HG03060 (cell line): ENCODE data around the gene AVL9.

Source experiments
- ATAC-seq: cut with Tn5 transposase; IDR thresholded peaks from one replicate; pipeline ENCODE4 v1.9.1; 2021; ENCODE audit warnings: low read depth, moderate number of reproducible peaks; ENCODE audit not compliant: unreplicated experiment

The AVL9 gene

DNA sequence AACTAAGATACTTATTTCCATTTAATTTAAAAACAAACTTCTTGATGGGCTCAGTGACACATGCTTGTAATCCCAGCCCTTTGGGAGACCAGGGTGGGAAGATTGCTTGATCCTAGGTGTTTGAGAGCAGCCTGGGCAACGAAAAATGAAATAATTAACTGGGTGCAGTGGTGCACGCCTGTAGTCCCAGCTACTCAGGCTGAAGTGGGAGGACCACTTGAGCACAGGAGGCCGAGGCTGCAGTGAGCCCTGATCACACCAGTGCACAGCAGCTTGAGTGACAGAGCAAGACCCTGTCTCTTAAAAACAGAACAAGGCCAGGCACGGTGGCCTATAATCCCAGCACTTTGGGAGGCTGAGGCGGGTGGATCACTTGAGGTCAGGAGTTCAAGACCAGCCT lies 37.4 kb downstream of the AVL9 start:
- no peak for ATAC-seq

DNA sequence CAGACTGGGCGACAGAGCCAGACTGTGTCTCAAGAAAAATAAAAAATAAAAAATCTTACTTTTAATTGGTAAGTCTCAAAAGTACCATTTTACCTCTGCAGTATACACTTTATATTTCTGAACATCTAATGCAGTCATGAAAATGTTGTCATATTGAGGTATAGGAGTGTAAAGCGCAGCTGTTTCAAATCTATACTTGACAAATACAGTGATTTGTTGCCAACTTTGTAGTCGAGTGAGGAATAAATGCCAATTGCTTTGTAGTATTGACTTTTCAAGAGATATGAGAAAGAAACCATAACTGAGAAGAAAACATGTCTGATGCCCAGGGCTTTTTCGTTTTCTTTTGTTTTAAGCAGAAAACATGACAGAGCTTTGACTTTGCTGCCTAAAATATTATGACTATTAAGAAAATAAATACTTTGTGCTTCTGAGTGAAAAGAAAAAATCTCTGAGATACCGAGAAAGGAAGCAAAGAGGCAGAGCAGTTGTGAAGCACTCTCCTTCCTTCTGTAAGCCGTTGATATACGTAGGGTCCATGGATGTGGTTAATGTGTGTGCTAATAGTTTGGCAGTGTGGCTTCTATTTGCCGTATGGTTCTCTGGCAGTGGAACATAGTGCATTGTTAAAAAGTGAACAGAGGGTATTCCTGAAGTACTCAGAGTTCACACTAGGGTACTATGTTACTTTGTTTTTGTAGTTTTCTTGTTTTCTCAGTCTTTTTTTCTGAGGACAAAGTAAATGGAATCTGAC lies 38.2 kb downstream of the AVL9 start:
- no peak for ATAC-seq

DNA sequence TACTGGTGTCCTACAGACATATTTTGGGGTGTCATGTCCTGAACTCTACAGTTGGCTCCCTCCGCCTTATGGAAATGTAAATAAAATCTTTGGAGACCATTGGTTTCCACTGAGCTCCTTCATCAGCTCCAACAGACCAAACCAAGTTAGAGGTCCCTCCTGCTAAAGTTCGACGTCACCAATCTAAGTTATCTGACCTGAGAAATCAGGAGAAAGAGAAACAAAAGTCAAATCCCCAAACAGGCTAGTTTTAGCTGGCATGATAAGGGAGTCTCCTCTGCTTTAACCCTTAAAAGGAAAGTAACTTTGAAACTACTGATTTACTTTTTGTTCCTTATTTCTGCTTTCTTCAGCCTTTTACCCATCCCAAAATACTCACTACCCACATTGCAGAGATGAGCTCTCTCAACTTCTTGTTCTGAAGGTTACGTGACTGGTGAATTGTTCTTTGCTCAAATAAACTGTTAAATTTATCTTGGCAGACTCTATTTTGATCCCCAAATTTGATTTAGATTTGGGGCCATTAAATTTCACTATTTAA lies 39.9 kb downstream of the AVL9 start:
- no peak for ATAC-seq

DNA sequence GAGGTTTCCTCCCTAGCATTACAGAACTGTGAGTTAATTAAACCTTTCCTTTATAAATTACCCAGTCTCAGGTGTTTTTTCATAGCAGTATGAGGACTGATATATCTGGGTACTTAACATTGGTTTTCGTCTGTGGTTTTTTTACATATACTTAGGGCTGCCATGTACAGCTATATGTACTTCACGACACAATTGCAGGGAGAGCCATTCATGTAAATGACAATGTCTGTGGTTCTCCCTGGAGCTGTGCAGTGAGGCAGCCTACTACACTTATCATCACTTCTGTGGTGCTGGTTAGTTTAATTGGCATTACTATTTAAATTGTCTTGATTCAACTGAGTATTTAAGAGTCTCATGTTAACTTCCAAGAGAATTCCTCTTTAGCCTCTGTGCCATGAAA lies 40.7 kb downstream of the AVL9 start:
- ATAC-seq = no peak

DNA sequence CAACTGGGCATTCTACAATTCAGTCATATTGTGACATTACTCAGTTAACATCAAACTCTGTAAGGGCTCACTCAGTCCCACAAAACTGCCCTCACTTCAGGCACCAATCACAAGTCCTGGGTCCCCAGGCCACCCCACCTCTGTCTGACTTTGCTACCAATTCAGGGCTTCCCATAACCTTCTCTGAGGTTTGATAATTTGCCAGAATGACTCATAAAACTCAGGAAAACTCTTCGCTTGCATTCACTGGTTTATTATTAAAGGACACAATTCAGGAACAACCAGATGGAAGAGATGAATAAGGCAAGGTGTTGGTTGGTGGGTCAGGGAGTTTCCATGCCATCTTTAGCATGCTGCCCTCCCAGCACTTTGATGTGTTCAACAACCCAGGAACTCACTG lies 41.3 kb downstream of the AVL9 start:
- ATAC-seq = no peak

DNA sequence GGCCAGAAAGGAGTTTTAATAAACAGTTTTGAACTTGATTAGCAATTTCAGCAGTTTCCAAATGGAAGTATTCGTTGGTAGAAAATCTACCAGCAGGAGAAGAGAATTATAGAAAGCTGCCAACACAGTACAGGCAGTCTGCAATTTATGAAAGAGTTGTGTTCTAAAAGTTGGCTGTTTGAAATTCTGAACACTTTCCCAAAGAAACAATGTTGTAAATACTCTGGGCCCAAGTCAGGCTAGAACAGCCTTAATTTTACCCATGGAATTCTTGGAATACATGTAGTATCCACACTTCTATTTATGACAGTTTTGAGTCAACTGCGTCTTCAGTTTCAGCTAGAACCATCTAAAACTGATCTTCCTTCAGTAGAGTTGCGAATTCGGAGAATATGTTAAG lies 42.5 kb downstream of the AVL9 start:
- no peak for ATAC-seq

DNA sequence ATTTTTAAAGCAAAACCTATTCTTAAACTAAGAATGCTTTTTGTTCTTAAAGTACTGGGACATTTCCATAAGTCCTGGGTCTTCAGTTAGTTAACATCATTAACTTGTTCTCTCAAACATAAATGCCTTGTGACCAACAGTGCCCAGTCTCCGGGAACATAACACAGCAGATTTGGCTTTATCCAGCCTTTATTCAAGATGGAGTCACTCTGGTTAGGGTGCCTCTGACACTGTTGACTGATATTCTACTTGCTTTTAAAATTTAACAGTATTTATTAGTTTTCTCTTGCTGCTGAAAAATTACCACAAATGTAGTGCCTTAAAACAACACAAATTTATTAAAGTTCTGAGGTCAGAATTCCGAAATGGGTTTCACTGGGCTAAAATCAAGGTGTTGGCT lies 44.1 kb downstream of the AVL9 start:
- ATAC-seq = no peak

DNA sequence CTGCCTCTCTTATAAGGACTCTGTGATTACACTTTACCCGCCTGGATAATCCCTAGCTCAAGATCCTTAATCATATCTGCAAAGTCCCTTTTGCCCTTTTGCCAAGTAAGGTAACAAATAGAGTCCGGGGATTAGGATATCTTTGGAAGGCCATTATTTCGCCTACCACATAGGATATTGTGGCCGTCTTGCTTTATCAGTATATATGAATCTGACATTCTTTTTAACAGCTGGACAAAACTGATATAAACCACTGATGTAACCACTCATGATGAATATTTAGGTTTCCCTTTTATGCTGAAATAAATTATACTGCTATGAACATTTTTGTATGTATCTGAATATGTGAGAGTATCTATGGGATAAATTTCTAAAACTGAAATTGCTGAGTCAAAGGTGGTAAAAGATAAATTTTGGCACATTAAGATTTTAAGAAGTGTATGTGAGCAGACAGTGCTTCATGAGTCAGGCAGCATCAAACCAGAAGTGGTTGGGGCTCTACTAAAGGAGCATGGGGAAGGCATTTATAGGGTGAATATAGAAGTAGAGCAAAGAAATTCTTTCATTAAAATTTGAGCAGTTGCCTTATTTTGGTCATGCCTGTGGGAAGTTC lies 44.7 kb downstream of the AVL9 start:
- ATAC-seq = no peak

DNA sequence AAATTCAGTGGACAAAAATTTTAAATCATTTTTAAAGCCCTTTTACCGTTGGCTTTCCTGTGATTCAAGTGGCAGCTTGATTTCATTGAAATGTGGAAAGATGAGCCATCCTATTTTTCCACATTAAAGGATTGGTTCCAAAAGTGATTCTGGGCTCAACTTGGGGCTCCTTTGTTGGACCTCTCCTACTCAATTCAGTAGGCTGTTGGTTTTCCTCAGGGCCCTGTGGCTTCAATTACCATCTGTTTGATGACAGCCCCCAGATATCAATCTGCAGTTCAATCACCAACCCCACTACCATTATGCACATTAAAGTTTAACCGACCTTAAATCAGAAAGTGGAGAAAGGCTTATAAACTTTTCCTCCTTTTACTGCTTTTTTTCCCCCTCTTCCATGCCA lies 47.3 kb downstream of the AVL9 start:
- ATAC-seq = no peak

DNA sequence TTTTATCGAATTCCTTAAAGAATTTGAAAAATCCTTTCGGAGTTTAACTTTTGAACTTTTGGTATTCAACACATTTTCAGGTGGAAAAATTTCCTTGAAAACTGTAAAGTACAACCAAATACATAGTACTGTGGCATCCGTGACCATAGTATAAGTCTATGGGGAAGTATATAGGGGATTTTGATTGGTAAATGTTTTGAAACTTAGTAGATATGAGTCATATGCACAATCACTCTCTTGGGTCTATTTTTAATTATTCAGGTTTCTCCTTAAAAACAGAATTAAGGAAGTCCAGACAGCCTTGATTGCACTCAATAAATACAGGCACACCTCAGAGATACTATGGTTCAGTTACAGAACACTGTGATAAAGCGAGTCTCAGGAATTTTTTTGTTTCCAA lies 64.2 kb downstream of the AVL9 start:
- no peak for ATAC-seq

DNA sequence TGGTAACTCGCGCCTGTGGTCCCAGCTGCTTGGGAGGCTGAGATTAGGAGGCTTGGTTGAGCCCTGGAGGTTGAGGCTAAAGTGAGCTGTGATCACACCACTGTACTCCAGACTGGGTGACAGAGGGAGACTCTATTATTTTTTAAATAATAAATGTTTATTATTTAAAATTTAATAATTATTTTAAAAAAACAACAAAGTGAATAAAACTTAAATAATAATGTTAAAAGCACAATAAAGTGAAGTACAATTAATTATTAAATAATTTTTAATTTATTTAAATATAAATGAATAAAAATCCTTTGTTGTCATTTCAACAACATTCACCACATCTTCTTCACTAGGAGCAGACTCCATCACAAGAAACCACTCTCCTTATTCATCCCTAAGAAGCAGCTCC lies 64.8 kb downstream of the AVL9 start:
- no peak for ATAC-seq

DNA sequence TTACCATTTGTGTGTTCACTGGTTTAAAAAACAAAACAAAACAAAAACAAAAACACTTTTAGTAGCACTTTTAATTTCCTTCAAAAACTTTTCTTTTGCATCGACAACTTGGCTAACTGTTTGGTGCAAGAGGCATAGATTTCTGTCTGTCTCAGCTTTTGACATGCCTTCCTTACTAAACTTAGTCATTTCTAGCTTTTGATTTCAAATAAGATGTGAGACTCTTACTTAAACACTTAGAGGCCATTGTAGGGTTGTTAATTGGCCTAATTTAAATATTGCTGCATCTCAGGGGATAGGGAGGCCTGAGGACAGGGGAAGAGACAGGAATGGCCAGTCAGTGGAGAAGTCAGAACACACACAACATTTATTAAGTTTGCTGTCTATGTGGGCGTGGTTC lies 66.3 kb downstream of the AVL9 start:
- ATAC-seq = no peak

DNA sequence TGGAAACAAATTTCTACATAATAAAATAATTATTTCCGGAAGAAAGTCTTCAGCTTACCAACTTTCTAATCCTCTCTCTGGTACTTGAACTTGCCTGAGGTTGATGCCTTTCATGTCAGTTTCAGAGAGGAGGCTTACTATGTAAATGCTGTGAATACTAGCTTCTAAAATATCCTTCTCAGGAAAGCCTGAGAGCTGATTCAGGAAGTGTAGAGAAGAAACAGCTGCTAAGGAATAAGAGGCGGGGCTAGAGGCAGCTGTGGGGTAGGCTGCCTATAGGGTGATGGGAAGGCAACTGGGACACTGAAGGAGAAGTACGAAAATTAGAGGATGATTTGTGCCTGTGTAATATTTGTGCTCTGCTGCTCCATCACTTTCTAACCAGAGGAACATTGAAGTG lies 69.3 kb downstream of the AVL9 start:
- no peak for ATAC-seq

DNA sequence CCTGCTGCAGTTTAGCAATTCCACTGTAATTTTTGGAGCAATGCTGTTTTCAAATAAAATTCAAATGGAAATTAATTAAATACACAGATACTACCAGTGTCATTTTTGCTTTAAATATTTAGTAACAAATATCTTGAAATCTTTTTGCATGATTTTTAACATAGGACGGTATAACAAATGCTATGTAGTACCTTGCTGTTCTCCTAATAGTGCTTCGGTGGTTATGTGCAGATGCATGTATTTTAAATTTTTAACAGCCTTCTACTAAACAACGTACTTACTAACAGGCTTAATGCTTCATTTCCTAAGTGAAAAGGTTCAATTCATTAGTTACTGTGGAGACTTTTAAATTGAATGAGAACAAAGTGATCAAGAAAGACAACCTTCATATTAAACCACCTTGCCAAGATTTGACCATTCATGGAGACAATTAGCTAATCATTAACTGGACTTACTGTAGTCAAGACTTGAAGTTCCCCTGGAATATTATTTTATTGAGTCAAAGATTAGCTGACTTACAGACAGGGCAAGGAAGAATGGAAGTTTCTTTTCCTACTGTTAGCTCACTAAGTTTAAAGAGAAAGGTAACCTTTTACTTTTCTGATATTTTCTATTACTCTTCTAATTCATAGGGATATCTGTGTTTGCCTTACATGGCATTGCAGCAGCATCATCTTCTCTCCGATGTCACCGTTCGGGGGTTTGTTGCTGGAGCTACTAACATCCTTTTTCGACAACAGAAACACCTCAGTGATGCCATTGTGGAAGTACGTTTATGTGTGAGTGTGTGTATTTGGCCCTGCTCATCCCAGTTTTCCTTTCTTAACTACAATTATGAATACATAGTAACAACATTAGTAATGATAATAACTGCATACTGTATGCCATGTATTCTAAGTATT lies 74.3 kb downstream of the AVL9 start:
- ATAC-seq = no peak

DNA sequence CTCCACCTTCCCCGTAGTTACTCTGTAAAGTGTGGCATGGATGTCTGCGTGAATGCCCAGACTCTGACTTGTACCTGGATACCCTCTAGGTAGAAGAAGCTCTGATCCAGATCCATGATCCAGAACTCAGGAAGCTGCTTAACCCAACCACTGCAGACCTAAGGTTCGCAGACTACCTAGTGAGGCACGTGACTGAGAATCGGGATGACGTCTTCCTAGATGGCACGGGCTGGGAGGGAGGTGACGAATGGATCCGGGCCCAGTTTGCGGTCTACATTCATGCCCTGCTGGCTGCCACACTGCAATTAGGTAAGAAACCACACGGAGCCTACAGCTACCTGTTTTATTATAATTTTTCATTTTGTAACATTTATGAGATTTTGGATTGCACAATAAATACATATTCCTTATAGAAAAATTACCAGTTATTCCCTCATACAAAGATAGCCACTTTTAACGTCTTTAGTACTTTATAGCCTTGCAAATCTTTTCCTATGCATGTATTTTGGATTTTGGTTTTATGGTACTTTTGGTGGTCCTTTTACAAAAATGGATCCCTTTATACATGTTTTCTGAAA lies 77.9 kb downstream of the AVL9 start:
- ATAC-seq = no peak

DNA sequence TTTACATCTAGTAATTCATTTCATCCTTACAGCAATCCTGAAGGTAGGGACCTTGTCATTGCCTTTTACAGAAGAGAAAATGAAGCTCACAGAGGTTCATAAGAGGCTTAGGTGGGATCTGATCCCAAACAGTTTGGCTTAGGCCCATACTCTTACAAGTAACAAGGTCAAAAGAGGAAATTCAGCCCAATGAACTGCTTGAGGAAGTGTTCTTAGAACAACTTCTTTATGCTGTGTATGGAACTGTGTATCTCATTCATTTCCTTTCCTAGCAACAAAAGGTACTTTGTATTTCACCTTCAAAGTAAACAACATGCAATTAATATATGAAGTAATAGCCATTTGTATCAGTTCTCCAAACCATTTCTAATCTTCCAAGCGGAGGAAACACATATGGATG lies 79.3 kb downstream of the AVL9 start:
- no peak for ATAC-seq

DNA sequence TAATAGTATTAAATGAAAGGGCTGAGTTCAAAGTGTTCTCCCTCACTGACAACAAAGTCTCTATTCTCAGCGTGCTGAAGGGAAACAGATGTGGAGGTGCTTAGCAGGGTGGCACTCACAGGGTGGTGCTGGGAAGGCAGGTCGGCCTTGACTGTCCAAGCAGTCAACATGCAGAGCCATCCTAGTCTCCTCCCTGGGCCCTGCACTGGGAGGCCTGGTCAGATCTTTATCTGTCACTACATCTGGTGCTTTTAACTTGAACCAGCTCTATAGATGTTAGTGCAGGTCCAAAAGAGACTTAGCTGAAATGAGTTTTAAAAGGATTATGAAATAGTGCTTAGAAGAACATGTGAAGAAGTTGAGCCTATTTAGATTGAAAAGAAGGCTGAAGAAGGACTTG lies 82.1 kb downstream of the AVL9 start:
- no peak for ATAC-seq

DNA sequence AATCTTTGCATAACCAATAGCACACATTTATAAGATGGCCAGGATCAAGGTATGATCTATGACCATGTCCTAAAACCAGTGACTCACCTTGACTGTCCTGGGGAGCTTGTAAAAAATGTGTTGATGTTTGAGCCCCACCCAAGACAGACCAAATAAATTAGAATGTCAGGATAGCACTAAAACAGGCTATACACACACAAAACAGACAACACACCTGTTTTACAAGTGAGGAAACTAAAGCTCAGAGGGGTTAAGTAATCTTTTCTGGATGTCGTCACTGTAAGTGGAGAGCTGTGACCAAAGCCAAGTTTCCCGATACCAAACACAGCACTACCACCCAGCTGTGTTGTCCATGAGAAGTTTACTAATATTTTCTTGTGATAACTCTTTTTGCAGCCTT lies 84.5 kb downstream of the AVL9 start:
- no peak for ATAC-seq

DNA sequence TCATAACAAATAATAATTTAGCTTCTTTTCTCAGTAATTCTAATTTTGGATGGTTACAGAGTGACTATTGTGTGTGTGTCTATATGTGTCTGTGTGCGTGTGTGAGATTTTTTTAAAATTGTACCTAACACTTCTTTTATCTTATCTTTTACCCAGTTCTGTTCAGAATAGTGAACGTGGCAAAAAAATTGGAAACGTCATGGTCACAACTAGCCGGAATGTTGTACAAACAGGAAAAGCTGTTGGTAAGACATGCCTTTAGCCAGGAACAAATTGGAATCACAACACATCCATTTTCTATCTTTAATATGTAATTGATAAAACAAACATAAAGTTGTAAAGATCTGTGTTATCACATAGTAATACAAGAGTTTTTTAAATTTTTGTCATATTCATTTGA lies 85.4 kb downstream of the AVL9 start:
- no peak for ATAC-seq

DNA sequence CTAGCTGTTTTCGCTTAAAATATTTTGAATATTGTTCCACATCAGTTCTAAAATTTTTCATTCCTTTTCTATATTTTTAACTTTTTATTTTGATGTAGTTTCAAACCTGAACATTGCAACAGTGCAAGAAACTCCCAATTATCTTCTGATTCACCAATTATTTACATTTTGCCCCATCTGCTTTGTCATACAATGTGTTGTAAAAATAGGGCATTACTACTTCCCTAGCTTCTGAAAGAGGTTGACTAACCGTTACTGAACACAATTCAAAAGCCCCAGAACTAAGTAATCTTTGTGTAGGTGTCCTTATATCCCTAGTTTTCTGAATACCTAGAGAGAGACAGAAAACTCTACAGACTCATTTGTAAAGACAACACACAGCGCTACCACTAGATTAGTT lies 86.7 kb downstream of the AVL9 start:
- ATAC-seq = no peak

DNA sequence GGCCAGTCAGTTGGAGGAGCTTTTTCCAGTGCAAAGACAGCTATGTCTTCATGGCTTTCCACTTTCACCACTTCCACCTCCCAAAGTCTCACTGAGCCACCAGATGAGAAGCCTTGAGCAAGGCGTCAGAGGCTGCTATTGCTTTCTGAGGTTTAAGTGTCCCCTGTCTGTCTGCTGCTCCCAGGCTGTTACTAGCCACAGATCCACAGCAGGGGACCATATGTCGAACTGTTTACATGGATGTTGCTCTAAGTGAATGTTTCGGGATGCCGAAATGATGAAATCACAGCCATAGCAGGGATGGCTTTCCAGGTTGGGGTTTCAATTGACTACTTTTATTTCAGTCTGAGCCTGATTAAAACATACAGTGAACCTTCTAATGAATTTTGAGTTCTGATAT lies 88.5 kb downstream of the AVL9 start:
- no peak for ATAC-seq
